ENCODE results near the gene CUX1. TPM values are rescaled to one million over a fixed set of nuclear protein-coding genes. Genes with fewer than 3 reads are reported as not detected.

Gene CUX1
- total RNA-seq, 2 donors from 2014 or later, result 42.0 to 47.5 TPM

DNA sequence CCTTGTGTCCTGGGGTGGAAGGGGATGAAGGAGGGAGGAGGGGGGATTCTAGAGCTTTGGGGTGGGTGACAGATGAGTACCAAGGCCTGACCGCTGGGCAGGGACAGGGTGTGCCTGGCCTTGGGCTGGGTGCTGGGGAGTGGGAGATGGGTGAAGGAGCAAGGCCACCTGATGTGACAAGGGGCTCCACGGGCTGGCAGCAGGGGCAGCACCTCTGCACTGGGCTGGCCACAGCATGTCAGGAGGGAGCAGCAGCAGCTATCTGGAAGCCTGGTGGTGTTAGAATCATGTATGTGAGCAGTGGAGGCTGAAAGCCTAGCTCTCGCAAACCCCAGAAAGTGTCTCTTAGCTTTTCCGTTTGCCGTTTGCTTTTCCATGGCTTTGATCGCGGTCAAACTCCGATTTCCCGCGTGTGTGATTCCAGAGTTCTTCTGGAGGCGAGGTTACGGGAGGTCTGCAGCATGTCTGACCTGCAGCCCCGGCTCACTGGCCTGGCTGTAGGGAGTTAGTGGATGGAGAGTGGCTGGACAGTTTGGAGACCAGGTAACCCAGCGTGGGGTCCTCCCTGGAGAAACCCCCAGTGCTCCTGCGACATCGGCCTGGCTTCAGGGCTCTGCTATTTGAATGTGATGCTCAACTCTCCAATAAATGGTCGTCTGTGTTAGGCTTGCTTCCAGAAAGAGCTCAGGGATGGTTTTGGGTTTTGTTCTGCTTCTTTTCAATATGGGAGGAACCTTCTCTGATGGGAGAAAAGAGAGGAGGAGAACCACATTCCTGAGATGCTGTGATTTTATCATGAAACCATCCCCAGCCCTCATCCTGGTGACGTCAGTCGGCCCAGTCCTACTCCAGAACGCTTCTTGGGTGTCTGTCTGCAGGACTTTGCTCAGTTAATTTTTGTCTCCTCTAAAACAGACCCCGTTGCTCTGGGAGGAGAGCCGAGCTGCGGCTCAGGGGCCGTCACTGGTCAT is 105.5 kb downstream of the CUX1 start:
- H3K4me3 ChIP-seq, result no peak overlapping the region
- DNase-seq, result no peak
- intact Hi-C loops (cut with DNase I), result no loop called here

GRCh38 chr7:101923602-101923985 is 106.2 kb downstream of the CUX1 start:
- Histone ChIP-seq H3K27ac (no peak overlapping the region), H3K9me3 (no peaks in the 10 kb centered on the region), H3K36me3 (replicated peaks in 1 of 2; ENCODE audit: insufficient read depth in 1 of 2, low read depth in 2 of 2) (no peaks in the 10 kb centered on the region), H3K4me1 (peaks cover 21% of the 10 kb centered on the region), H3K27me3 (no peaks in the 10 kb centered on the region), H3K4me3 (no peak overlapping the region)
- DNase-seq (no peak), ATAC-seq (no peak)
- intact Hi-C loops (cut with DNase I), result no loop called here
- 93 to 96% methylated on average over 11 of the region's 11 CpGs for WGBS, 2 donors
- TF ChIP-seq POLR2A (IDR thresholded peaks at IDR 0.05), result no peak
- TF ChIP-seq, protein P1, sequence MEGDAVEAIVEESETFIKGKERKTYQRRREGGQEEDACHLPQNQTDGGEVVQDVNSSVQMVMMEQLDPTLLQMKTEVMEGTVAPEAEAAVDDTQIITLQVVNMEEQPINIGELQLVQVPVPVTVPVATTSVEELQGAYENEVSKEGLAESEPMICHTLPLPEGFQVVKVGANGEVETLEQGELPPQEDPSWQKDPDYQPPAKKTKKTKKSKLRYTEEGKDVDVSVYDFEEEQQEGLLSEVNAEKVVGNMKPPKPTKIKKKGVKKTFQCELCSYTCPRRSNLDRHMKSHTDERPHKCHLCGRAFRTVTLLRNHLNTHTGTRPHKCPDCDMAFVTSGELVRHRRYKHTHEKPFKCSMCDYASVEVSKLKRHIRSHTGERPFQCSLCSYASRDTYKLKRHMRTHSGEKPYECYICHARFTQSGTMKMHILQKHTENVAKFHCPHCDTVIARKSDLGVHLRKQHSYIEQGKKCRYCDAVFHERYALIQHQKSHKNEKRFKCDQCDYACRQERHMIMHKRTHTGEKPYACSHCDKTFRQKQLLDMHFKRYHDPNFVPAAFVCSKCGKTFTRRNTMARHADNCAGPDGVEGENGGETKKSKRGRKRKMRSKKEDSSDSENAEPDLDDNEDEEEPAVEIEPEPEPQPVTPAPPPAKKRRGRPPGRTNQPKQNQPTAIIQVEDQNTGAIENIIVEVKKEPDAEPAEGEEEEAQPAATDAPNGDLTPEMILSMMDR (IDR thresholded peaks at IDR 0.05), result no peak

More for the DNA sequence above, 105.5 kb downstream of the CUX1 start:
- Histone ChIP-seq H3K27me3 (no peaks in the 10 kb centered on the region), H3K27ac (peak overlapping the region in 1 of 4 donors; percentile 42), H3K36me3 (replicated peaks in 1 of 2; ENCODE audit: insufficient read depth in 1 of 2, low read depth in 2 of 2) (no peaks in the 10 kb centered on the region), H3K9me3 (no peaks in the 10 kb centered on the region), H3K4me1 (peaks cover 21% of the 10 kb centered on the region)
- 92 to 94% methylated on average over 20 to 24 of the region's 24 CpGs for WGBS, 2 donors
- peak; percentile 16 for ATAC-seq
- TF ChIP-seq POLR2A (IDR thresholded peaks at IDR 0.05), result no peak
- TF ChIP-seq, protein P1 (IDR thresholded peaks at IDR 0.05), result no peak

DNA sequence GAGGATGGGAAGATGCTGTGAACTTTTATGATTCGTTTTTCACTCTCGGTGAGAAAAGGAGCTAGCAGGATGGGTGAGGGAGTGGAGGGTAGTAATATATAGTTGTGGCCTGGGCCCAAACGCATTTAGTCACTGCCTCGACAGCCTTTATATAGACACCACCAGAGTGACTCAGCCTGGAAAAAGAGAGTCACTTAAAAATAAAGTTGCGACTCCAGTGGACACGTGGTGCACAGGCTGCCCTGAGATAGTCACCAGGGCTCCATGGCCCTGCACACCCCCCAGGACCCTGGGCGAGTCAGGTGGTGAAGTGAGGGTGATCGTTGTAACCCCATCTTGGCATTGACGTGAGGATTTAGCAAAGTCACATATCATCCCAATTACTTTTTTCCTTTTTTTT is 106.7 kb downstream of the CUX1 start:
- no peak for ATAC-seq
- H3K27ac ChIP-seq, result no peak overlapping the region
- H3K4me3 ChIP-seq, result no peak overlapping the region

GRCh38 chr7:101926265-101926664 is 108.8 kb downstream of the CUX1 start:
- no peak for TF ChIP-seq POLR2A (IDR thresholded peaks at IDR 0.05)
- TF ChIP-seq, protein P1 (IDR thresholded peaks at IDR 0.05), result no peak
- Histone ChIP-seq H3K9me3 (no peaks in the 10 kb centered on the region), H3K36me3 (replicated peaks in 1 of 2; ENCODE audit: insufficient read depth in 1 of 2, low read depth in 2 of 2) (no peaks in the 10 kb centered on the region), H3K4me1 (peaks cover 21% of the 10 kb centered on the region), H3K27ac (no peak overlapping the region), H3K4me3 (no peak overlapping the region), H3K27me3 (no peaks in the 10 kb centered on the region)
- WGBS, 2 donors, result 88 to 98% methylated on average over 3 of the region's 3 CpGs
- ATAC-seq (no peak), DNase-seq (no peak)
- intact Hi-C loops (cut with DNase I), result no loop called here

More for the DNA sequence above, 106.7 kb downstream of the CUX1 start:
- Histone ChIP-seq H3K9me3 (no peaks in the 10 kb centered on the region), H3K36me3 (replicated peaks in 1 of 2; ENCODE audit: insufficient read depth in 1 of 2, low read depth in 2 of 2) (no peaks in the 10 kb centered on the region), H3K4me1 (peaks cover 21% of the 10 kb centered on the region), H3K27me3 (no peaks in the 10 kb centered on the region)
- intact Hi-C loops (cut with DNase I), result no loop called here
- WGBS, 2 donors, result 90 to 96% methylated on average over 9 of the region's 9 CpGs
- DNase-seq, result no peak
- TF ChIP-seq, protein P1 (IDR thresholded peaks at IDR 0.05), result no peak
- TF ChIP-seq POLR2A (IDR thresholded peaks at IDR 0.05), result no peak

Measured in body of pancreas (tissue), 4 donors.